Neuron (in vitro differentiated cells): ENCODE measurements around the gene FUT3.

Source experiments
- H2AFZ ChIP-seq: one replicate; pipeline ENCODE4 v1.6.1; 2013; ENCODE audit warnings: low read depth, mild to moderate bottlenecking, inconsistent platforms, low read length, moderate library complexity
- H3K27me3 ChIP-seq: one replicate; pipeline ENCODE4 v1.6.1; 2013; ENCODE audit warnings: low read length; ENCODE audit not compliant: insufficient read depth
- H3K36me3 ChIP-seq: one replicate; pipeline ENCODE4 v1.6.1; 2013; ENCODE audit warnings: low read length; ENCODE audit not compliant: insufficient read depth
- H3K4me1 ChIP-seq: one replicate; pipeline ENCODE4 v1.6.1; 2013; ENCODE audit warnings: low read length; ENCODE audit not compliant: insufficient read depth
- H3K4me3 ChIP-seq: 2 replicates; pipeline ENCODE4 v1.5.1; 2013; ENCODE audit warnings: mild to moderate bottlenecking, low read length, moderate library complexity
- H3K9me3 ChIP-seq: one replicate; pipeline ENCODE4 v1.6.1; 2013; ENCODE audit warnings: low read length

The FUT3 gene

GRCh38 chr19:5818594-5818993 lies 32.7 kb downstream of the FUT3 start:
- H3K9me3 ChIP-seq: peaks cover 1% of the 10 kb centered on the region
- no peak overlapping the region for H3K4me3 ChIP-seq
- no peaks in the 10 kb centered on the region for H3K27me3 ChIP-seq
- no peaks in the 10 kb centered on the region for H3K36me3 ChIP-seq
- no peaks in the 10 kb centered on the region for H3K4me1 ChIP-seq
- H2AFZ ChIP-seq: no peak overlapping the region

- H3K9me3 ChIP-seq: no peaks in the 10 kb centered on the region
- H3K27me3 ChIP-seq: no peaks in the 10 kb centered on the region
- H3K4me3 ChIP-seq: no peak overlapping the region
- H3K4me1 ChIP-seq: no peaks in the 10 kb centered on the region
- no peak overlapping the region for H2AFZ ChIP-seq
- no peaks in the 10 kb centered on the region for H3K36me3 ChIP-seq
These were observed 34.0 kb downstream of the FUT3 start for GRCh38 chr19:5817218-5817617.

GRCh38 chr19:5814852-5815246 lies 36.4 kb downstream of the FUT3 start:
- Histone ChIP-seq H3K36me3 (no peaks in the 10 kb centered on the region), H3K9me3 (no peaks in the 10 kb centered on the region), H3K4me3 (no peak overlapping the region), H2AFZ (no peak overlapping the region), H3K4me1 (no peaks in the 10 kb centered on the region), H3K27me3 (no peaks in the 10 kb centered on the region)

- H3K4me3 ChIP-seq: no peak overlapping the region
- H3K27me3 ChIP-seq: no peaks in the 10 kb centered on the region
- H3K36me3 ChIP-seq: no peaks in the 10 kb centered on the region
- H3K9me3 ChIP-seq: no peaks in the 10 kb centered on the region
- no peak overlapping the region for H2AFZ ChIP-seq
- no peaks in the 10 kb centered on the region for H3K4me1 ChIP-seq
These were observed 37.0 kb downstream of the FUT3 start for GRCh38 chr19:5814123-5814851.

- Histone ChIP-seq H3K4me3 (no peak overlapping the region), H3K9me3 (no peaks in the 10 kb centered on the region)
These were observed 40.1 kb downstream of the FUT3 start for GRCh38 chr19:5811117-5811516.

GRCh38 chr19:5809469-5809868 lies 41.8 kb downstream of the FUT3 start:
- Histone ChIP-seq H3K4me3 (no peak overlapping the region), H3K9me3 (no peaks in the 10 kb centered on the region), H3K27me3 (peaks cover 5% of the 10 kb centered on the region), H3K4me1 (no peaks in the 10 kb centered on the region), H3K36me3 (no peaks in the 10 kb centered on the region), H2AFZ (no peak overlapping the region)

More at GRCh38 chr19:5811117-5811516, 40.1 kb downstream of the FUT3 start:
- Histone ChIP-seq H3K27me3 (no peaks in the 10 kb centered on the region), H3K4me1 (no peaks in the 10 kb centered on the region), H3K36me3 (no peaks in the 10 kb centered on the region), H2AFZ (no peak overlapping the region)

- Histone ChIP-seq H2AFZ (no peak overlapping the region), H3K9me3 (no peaks in the 10 kb centered on the region), H3K36me3 (no peaks in the 10 kb centered on the region), H3K27me3 (peaks cover 5% of the 10 kb centered on the region), H3K4me3 (no peak overlapping the region), H3K4me1 (no peaks in the 10 kb centered on the region)
These were observed 42.2 kb downstream of the FUT3 start for GRCh38 chr19:5809053-5809452.

GRCh38 chr19:5808120-5808816 lies 43.0 kb downstream of the FUT3 start:
- Histone ChIP-seq H3K4me3 (no peak overlapping the region), H3K4me1 (no peaks in the 10 kb centered on the region), H3K27me3 (peaks cover 5% of the 10 kb centered on the region), H3K9me3 (no peaks in the 10 kb centered on the region), H2AFZ (no peak overlapping the region), H3K36me3 (no peaks in the 10 kb centered on the region)

- Histone ChIP-seq H3K27me3 (peaks cover 5% of the 10 kb centered on the region), H3K4me3 (no peak overlapping the region), H3K4me1 (peaks cover 8% of the 10 kb centered on the region), H3K36me3 (no peaks in the 10 kb centered on the region), H3K9me3 (no peaks in the 10 kb centered on the region), H2AFZ (no peak overlapping the region)
These were observed 44.3 kb downstream of the FUT3 start for GRCh38 chr19:5806905-5807304.

GRCh38 chr19:5806133-5806489 lies 45.1 kb downstream of the FUT3 start:
- Histone ChIP-seq H3K9me3 (no peaks in the 10 kb centered on the region), H3K4me3 (no peak overlapping the region), H3K27me3 (peaks cover 5% of the 10 kb centered on the region), H3K36me3 (no peaks in the 10 kb centered on the region), H3K4me1 (peaks cover 11% of the 10 kb centered on the region), H2AFZ (no peak overlapping the region)

GRCh38 chr19:5805462-5806132 lies 45.7 kb downstream of the FUT3 start:
- Histone ChIP-seq H2AFZ (no peak overlapping the region), H3K4me3 (no peak overlapping the region), H3K27me3 (peaks cover 5% of the 10 kb centered on the region), H3K36me3 (no peaks in the 10 kb centered on the region), H3K9me3 (no peaks in the 10 kb centered on the region), H3K4me1 (peaks cover 11% of the 10 kb centered on the region)

- Histone ChIP-seq H3K27me3 (peaks cover 5% of the 10 kb centered on the region), H3K4me3 (no peak within 1 kb of the TSS), H3K36me3 (no peaks in the 10 kb centered on the region), H2AFZ (no peak within 1 kb of the TSS), H3K4me1 (peaks cover 11% of the 10 kb centered on the region), H3K9me3 (no peaks in the 10 kb centered on the region)
These were observed 46.5 kb downstream of the FUT3 start, which contains the start of gene NRTN for GRCh38 chr19:5804516-5805461. NRTN (plus strand) TSS chr19:5805067; CDS start chr19:5824166, 19,099 bp downstream.
